Uterus (tissue), 2 donors: ENCODE data around the gene CDC42EP4.

ENCODE experiments used
- POLR2A ChIP-seq, 2 donors: fragments of 450-650 bp; IDR thresholded peaks; one replicate each; pipeline ENCODE4 v1.6.1; 2016; ENCODE audit warnings: antibody characterized with exemption in 2 of 2, mild to moderate bottlenecking in 1 of 2, moderate library complexity in 1 of 2
- TF ChIP-seq, protein P1 (sequence below), 4 experiments: fragments of 200-600 bp in 2 of 4; fragments of 450-650 bp in 2 of 4; sonication (generic) in 2 of 4; IDR thresholded peaks; one replicate each; pipeline ENCODE4 v1.5.1; 2016 to 2019; ENCODE audit warnings: antibody characterized with exemption in 4 of 4, mild to moderate bottlenecking in 2 of 4, moderate library complexity in 1 of 4

DNA sequence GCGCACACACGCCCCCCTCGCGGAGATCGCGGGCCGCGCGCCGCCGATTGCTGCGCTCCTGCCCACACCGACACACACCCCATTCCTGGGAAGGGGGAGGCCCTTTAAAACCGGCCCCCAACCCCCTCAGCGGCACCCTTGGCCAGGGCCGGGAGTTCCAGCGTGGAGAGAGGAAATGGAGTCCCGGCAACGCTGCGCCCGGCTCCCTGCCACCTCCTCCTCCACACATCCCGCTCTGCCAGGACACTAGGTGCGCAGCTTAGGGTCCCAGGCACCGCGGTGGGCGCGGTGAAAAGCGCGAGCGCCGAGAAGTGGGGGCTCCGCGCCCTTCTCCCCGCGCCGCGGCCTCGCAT is 397 bp downstream of the CDC42EP4 start:
- TF ChIP-seq, protein P1, sequence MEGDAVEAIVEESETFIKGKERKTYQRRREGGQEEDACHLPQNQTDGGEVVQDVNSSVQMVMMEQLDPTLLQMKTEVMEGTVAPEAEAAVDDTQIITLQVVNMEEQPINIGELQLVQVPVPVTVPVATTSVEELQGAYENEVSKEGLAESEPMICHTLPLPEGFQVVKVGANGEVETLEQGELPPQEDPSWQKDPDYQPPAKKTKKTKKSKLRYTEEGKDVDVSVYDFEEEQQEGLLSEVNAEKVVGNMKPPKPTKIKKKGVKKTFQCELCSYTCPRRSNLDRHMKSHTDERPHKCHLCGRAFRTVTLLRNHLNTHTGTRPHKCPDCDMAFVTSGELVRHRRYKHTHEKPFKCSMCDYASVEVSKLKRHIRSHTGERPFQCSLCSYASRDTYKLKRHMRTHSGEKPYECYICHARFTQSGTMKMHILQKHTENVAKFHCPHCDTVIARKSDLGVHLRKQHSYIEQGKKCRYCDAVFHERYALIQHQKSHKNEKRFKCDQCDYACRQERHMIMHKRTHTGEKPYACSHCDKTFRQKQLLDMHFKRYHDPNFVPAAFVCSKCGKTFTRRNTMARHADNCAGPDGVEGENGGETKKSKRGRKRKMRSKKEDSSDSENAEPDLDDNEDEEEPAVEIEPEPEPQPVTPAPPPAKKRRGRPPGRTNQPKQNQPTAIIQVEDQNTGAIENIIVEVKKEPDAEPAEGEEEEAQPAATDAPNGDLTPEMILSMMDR (IDR thresholded peaks at IDR 0.05), result no peak
- no peak for TF ChIP-seq POLR2A (IDR thresholded peaks at IDR 0.05)
